NB4 (cell line): Measurements from ENCODE around the gene WRNIP1.

Experiments used
- MYC ChIP-seq: IDR thresholded peaks from 2 replicates; pipeline ENCODE4 v1.6.1; 2011; ENCODE audit warnings: low read depth, low read length
- POLR2A ChIP-seq: IDR thresholded peaks from 2 replicates; pipeline ENCODE4 v1.6.1; 2011; ENCODE audit warnings: mild to moderate bottlenecking; ENCODE audit not compliant: insufficient read length; ENCODE audit errors: extremely low read depth
- TF ChIP-seq, protein P1 (sequence below): IDR thresholded peaks from one replicate; pipeline ENCODE4 v1.5.1; 2012; ENCODE audit warnings: low read depth, low read length

DNA sequence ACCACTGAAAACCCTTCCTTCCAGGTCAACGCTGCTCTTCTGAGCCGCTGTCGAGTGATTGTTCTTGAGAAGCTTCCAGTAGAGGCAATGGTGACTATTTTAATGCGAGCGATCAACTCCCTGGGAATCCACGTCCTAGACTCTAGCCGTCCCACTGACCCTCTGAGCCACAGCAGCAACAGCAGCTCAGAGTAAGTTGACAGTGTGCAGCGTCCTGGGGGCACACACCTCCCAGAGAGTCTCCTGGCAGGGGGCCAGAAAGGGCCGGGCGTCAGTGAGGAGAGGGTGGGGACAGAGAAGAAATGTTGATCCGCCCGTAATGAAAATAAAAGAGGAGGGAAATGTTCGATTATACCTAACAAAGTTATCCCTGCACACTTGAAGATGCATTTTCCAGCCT is 5.0 kb downstream of the WRNIP1 start:
- TF ChIP-seq, protein P1, sequence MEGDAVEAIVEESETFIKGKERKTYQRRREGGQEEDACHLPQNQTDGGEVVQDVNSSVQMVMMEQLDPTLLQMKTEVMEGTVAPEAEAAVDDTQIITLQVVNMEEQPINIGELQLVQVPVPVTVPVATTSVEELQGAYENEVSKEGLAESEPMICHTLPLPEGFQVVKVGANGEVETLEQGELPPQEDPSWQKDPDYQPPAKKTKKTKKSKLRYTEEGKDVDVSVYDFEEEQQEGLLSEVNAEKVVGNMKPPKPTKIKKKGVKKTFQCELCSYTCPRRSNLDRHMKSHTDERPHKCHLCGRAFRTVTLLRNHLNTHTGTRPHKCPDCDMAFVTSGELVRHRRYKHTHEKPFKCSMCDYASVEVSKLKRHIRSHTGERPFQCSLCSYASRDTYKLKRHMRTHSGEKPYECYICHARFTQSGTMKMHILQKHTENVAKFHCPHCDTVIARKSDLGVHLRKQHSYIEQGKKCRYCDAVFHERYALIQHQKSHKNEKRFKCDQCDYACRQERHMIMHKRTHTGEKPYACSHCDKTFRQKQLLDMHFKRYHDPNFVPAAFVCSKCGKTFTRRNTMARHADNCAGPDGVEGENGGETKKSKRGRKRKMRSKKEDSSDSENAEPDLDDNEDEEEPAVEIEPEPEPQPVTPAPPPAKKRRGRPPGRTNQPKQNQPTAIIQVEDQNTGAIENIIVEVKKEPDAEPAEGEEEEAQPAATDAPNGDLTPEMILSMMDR = no peak
- TF ChIP-seq POLR2A (no peak), MYC (no peak)
